Lower lobe of right lung (tissue), 2 donors: ENCODE measurements around the gene FILIP1. TPM values are rescaled to one million over a fixed set of nuclear protein-coding genes. Genes with fewer than 3 reads are reported as not detected.

Experiments
- ATAC-seq, 2 donors: fragments of 200-7000 bp; cut with Tn5 transposase; one replicate each; pipeline ENCODE4 v1.9.1; 2020 to 2022; ENCODE audit warnings: mild to moderate bottlenecking in 2 of 2, moderate library complexity in 2 of 2
- DNase-seq: peaks from one replicate; pipeline ENCODE4 v3.0.0-alpha.2; 2020
- H3K27ac ChIP-seq: fragments of 200-600 bp; one replicate; pipeline ENCODE4 v1.8.0; 2022
- H3K27me3 ChIP-seq: fragments of 200-600 bp; one replicate; pipeline ENCODE4 v1.8.0; 2022; ENCODE audit warnings: low read depth
- H3K36me3 ChIP-seq: fragments of 200-600 bp; one replicate; pipeline ENCODE4 v1.8.0; 2022; ENCODE audit warnings: mild to moderate bottlenecking
- H3K4me1 ChIP-seq: fragments of 200-600 bp; one replicate; pipeline ENCODE4 v1.8.0; 2022
- H3K4me3 ChIP-seq: fragments of 200-600 bp; one replicate; pipeline ENCODE4 v1.8.0; 2022; ENCODE audit warnings: mild to moderate bottlenecking
- H3K9me3 ChIP-seq: fragments of 200-600 bp; one replicate; pipeline ENCODE4 v1.8.0; 2022
- intact Hi-C: fragments of 100-400 bp; cut with DNase I; formaldehyde crosslinking; loops from one replicate; pipeline ENCODE4 v1.11.0; 2022
- total RNA-seq: library from RNA; stranded (reverse); fragmentation: NEBNext Ultra II Directional; extraction: Animal tissue kit (Norgen Biotek cat#: 25700); gene quantifications from one replicate; pipeline ENCODE4 v1.2.1, GENCODE V29; 2021
- TF ChIP-seq, protein P1 (sequence below): fragments of 200-600 bp; IDR thresholded peaks from one replicate; pipeline ENCODE4 v1.8.0; 2022; ENCODE audit warnings: antibody characterized with exemption, mild to moderate bottlenecking
- donor health status: DM: no; HTN: yes; CAD: no; lungs with severe emphysema.

The FILIP1 gene
- total RNA-seq, 1 donor from 2014 or later, result 17.4 TPM

DNA sequence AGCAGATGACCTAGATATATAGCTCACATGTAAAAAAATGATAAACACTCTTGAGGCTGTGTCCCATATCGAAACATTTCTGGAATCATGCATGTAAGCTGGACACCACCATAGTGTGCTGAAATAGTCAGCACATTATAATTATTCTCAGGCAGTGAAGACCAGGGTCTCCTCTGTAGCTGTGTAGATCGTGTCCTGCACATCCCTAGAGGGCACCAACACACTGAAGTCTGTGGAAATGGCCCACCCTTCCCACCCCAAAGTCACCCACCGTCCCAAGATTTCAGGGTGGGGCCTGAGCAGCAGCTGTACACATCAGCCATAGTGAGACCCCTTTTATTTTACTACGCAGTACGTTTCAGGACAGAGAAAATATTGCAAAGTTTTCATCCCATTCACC, 188.0 kb downstream of the FILIP1 start:
- DNase-seq, result no peak
- TF ChIP-seq, protein P1, sequence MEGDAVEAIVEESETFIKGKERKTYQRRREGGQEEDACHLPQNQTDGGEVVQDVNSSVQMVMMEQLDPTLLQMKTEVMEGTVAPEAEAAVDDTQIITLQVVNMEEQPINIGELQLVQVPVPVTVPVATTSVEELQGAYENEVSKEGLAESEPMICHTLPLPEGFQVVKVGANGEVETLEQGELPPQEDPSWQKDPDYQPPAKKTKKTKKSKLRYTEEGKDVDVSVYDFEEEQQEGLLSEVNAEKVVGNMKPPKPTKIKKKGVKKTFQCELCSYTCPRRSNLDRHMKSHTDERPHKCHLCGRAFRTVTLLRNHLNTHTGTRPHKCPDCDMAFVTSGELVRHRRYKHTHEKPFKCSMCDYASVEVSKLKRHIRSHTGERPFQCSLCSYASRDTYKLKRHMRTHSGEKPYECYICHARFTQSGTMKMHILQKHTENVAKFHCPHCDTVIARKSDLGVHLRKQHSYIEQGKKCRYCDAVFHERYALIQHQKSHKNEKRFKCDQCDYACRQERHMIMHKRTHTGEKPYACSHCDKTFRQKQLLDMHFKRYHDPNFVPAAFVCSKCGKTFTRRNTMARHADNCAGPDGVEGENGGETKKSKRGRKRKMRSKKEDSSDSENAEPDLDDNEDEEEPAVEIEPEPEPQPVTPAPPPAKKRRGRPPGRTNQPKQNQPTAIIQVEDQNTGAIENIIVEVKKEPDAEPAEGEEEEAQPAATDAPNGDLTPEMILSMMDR, result no peak
- no peaks in the 10 kb centered on the region for H3K27me3 ChIP-seq
- H3K9me3 ChIP-seq, result no peaks in the 10 kb centered on the region
- H3K4me1 ChIP-seq, result peaks cover 3% of the 10 kb centered on the region
- no peak overlapping the region for H3K4me3 ChIP-seq
- intact Hi-C loops, result no loop called here
- no peak for ATAC-seq
- no peak overlapping the region for H3K27ac ChIP-seq
- H3K36me3 ChIP-seq, result peaks cover 4% of the 10 kb centered on the region

DNA sequence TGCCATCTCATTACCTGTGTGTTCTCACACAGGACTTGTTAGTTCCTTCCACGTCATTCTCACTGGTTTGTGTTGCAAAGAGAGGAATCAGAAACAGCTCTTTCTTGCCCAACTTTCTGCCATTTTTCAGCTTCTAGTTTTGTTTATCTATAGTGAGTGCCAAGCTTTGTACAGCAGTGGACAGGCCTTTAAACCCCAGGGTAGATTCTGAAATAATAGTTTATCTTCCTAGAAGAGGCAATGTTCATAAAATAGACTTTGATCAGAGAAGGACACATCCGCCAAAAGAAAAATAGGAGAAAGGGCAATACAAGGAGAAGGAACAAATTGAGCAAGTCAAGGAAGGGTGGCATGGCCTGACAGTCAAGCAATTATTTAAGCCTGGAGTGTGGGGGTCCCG, 191.3 kb downstream of the FILIP1 start:
- Histone ChIP-seq H3K4me3 (no peak overlapping the region), H3K27ac (no peak overlapping the region), H3K27me3 (no peaks in the 10 kb centered on the region), H3K9me3 (no peaks in the 10 kb centered on the region), H3K4me1 (peaks cover 15% of the 10 kb centered on the region), H3K36me3 (no peaks in the 10 kb centered on the region)
- no peak for DNase-seq
- intact Hi-C loops, result no loop called here
- ATAC-seq, result no peak
- TF ChIP-seq, protein P1, result no peak

DNA sequence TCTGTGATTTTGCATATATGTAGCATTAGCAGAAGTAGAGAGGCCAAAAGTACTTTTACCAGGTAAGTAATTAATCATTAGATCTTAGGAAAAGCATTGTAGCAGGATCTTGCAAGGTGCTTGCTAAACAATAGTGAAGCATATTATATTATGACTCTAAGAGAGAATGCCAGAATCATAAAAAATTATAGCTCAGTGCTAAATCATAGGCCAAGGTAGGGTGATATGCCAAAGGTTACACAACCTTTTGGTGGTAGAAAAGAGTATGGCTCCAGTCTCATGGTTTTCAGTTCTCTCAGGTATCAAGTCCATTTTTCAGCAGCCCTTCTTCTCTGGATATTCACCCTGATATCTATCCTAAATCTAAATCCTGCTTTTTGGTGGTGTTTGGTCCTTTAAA, 192.1 kb downstream of the FILIP1 start:
- H3K36me3 ChIP-seq, result no peaks in the 10 kb centered on the region
- peaks cover 15% of the 10 kb centered on the region for H3K4me1 ChIP-seq
- TF ChIP-seq, protein P1, result no peak
- no peak for ATAC-seq
- no peak overlapping the region for H3K4me3 ChIP-seq
- no peaks in the 10 kb centered on the region for H3K9me3 ChIP-seq
- no peak for DNase-seq
- intact Hi-C loops, result no loop called here
- no peaks in the 10 kb centered on the region for H3K27me3 ChIP-seq
- no peak overlapping the region for H3K27ac ChIP-seq

DNA sequence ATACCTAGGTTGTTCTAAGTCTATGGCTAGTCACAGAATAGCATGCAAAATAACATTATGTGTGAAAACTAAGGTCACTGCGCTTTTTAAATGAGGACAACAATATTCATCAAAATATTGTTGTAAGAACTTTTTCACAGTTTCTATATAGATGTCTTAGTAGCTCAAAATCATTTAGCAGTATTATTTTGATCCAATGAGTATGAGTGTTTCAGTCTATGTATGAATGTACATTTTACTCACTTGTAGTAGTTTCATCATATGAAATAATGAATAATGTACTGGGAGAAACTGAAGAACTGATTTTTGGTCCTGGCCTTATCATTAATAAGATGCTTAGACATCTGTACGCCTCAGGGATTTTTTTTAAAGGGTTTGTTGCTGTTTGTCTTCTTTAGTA, 192.5 kb downstream of the FILIP1 start:
- no peak for DNase-seq

DNA sequence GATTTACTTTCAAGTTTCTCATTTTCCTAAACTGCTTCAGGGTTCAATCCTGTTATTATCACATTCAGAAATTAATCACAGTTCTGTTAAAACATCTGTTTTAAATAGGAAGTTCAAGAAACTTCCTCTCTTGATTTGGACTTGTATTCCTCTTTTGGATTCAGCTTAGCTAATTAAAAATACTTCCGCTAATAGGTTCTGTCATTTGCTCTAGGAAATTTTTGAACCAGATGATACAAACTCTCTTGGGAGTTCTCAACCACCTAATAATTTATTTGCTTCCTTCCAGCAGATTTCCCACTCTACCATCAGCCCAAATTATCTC, 193.1 kb downstream of the FILIP1 start:
- Histone ChIP-seq H3K36me3 (no peaks in the 10 kb centered on the region), H3K4me3 (no peak overlapping the region), H3K4me1 (peaks cover 15% of the 10 kb centered on the region), H3K9me3 (no peaks in the 10 kb centered on the region), H3K27ac (no peak overlapping the region), H3K27me3 (no peaks in the 10 kb centered on the region)
- ATAC-seq (no peak), DNase-seq (no peak)
- TF ChIP-seq, protein P1, result no peak
- intact Hi-C loops, result no loop called here

More for the DNA sequence above, 192.5 kb downstream of the FILIP1 start:
- Histone ChIP-seq H3K36me3 (no peaks in the 10 kb centered on the region), H3K4me3 (no peak overlapping the region), H3K27ac (no peak overlapping the region), H3K4me1 (peaks cover 15% of the 10 kb centered on the region), H3K9me3 (no peaks in the 10 kb centered on the region), H3K27me3 (no peaks in the 10 kb centered on the region)
- no peak for ATAC-seq
- intact Hi-C loops, result no loop called here
- TF ChIP-seq, protein P1, result no peak
